Hepatocyte (in vitro differentiated cells): ENCODE measurements around the gene STAC. TPM values are rescaled to one million over a fixed set of nuclear protein-coding genes. Genes with fewer than 3 reads are reported as not detected.

Experiments used
- DNase-seq: peaks from one replicate; pipeline ENCODE4 v3.0.0-alpha.2; 2016; ENCODE audit warnings: low spot score
- H2AFZ ChIP-seq: fragments of 200-600 bp; sonication (generic); 2 replicates; pipeline ENCODE4 v1.6.0; 2016; ENCODE audit warnings: antibody characterized with exemption, mild to moderate bottlenecking
- H3K27ac ChIP-seq: fragments of 200-600 bp; sonication (generic); 2 replicates; pipeline ENCODE4 v1.5.1; 2016; ENCODE audit warnings: mild to moderate bottlenecking
- H3K27me3 ChIP-seq: fragments of 200-600 bp; sonication (generic); 2 replicates; pipeline ENCODE4 v1.6.1; 2016
- H3K36me3 ChIP-seq: fragments of 200-600 bp; sonication (generic); replicated peaks from 2 replicates; pipeline ENCODE4 v1.5.1; 2016; ENCODE audit warnings: low read depth; ENCODE audit not compliant: insufficient read depth
- H3K4me1 ChIP-seq: fragments of 200-600 bp; sonication (generic); 2 replicates; pipeline ENCODE4 v1.5.1; 2016; ENCODE audit warnings: mild to moderate bottlenecking, moderate library complexity; ENCODE audit not compliant: insufficient read depth
- H3K4me2 ChIP-seq: fragments of 200-600 bp; sonication (generic); 2 replicates; pipeline ENCODE4 v1.6.0; 2016
- H3K4me3 ChIP-seq: fragments of 200-600 bp; sonication (generic); 2 replicates; pipeline ENCODE4 v1.5.1; 2016; ENCODE audit warnings: mild to moderate bottlenecking
- H3K79me2 ChIP-seq: fragments of 200-600 bp; sonication (generic); 2 replicates; pipeline ENCODE4 v1.6.0; 2017; ENCODE audit warnings: mild to moderate bottlenecking
- H3K9me2 ChIP-seq: fragments of 200-600 bp; sonication (generic); replicated peaks from 2 replicates; pipeline ENCODE4 v1.6.0; 2017; ENCODE audit warnings: mild to moderate bottlenecking; ENCODE audit not compliant: insufficient read depth
- H3K9me3 ChIP-seq: fragments of 200-600 bp; sonication (generic); 2 replicates; pipeline ENCODE4 v1.5.1; 2016; ENCODE audit warnings: low read depth, mild to moderate bottlenecking
- H4K20me1 ChIP-seq: fragments of 200-600 bp; sonication (generic); 2 replicates; pipeline ENCODE4 v1.6.0; 2016; ENCODE audit warnings: mild to moderate bottlenecking; ENCODE audit not compliant: insufficient read depth, poor library complexity, severe bottlenecking
- EZH2 ChIP-seq: fragments of 200-600 bp; sonication (generic); IDR thresholded peaks from 2 replicates; pipeline ENCODE4 v1.6.1; 2016; ENCODE audit warnings: antibody characterized with exemption, mild to moderate bottlenecking, borderline replicate concordance
- EZH2phosphoT487 ChIP-seq: fragments of 200-600 bp; sonication (generic); IDR thresholded peaks from one replicate; pipeline ENCODE4 v1.6.1; 2018; ENCODE audit warnings: antibody characterized with exemption, mild to moderate bottlenecking, low read depth, moderate library complexity; ENCODE audit not compliant: unreplicated experiment, severe bottlenecking
- WGBS: methylation state at CpG from one replicate; pipeline ENCODE4 v1.1.6; 2016; ENCODE audit warnings: low lambda C conversion rate; ENCODE audit errors: missing lambda C conversion rate; 5-methylcytosine and 5-hydroxymethylcytosine counted together
- polyA plus RNA-seq: library from polyadenylated mRNA; unstranded; fragments of >200 nt; fragmentation: Nextera tagmentation; extraction: Ambion mirVana; gene quantifications from 2 replicates; pipeline ENCODE4 v1.2.1, GENCODE V29; 2016
- total RNA-seq: library from RNA; depleted of rRNA; stranded (reverse); fragments of >200 nt; gene quantifications from 2 replicates; pipeline ENCODE4 v1.2.3, GENCODE V29; 2014
- TF ChIP-seq, protein P1 (sequence below): fragments of 200-600 bp; sonication (generic); IDR thresholded peaks from 2 replicates; pipeline ENCODE4 v1.5.1; 2016; ENCODE audit warnings: antibody characterized with exemption, mild to moderate bottlenecking; ENCODE audit not compliant: poor library complexity

STAC gene
- total and polyA plus RNA-seq, 2 experiments from 2014 or later, result 0.13 to 0.53 TPM

DNA sequence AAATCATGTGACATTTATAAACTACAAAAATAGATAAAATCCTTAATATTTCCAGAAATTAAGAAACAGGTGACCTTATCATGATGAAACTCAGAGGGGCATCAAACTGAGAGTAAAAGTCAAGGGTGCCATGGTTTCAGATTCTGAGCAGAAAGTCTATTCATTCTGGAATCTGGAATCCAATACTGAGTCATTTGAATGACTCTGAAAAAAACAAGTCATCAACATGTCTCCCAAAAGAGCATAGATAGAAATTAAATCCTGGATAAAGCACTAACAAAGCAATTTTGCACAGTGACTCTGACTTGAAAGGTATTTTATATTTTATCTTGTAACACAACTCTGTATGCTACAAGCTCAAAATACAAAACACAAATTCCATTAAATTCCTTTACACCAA is 23.4 kb downstream of the STAC start:
- no peaks in the 10 kb centered on the region for H3K79me2 ChIP-seq
- H3K4me3 ChIP-seq, result no peak overlapping the region
- H3K4me1 ChIP-seq, result no peaks in the 10 kb centered on the region
- H4K20me1 ChIP-seq, result no peaks in the 10 kb centered on the region
- TF ChIP-seq EZH2 (no peak), EZH2phosphoT487 (no peak)
- TF ChIP-seq, protein P1, sequence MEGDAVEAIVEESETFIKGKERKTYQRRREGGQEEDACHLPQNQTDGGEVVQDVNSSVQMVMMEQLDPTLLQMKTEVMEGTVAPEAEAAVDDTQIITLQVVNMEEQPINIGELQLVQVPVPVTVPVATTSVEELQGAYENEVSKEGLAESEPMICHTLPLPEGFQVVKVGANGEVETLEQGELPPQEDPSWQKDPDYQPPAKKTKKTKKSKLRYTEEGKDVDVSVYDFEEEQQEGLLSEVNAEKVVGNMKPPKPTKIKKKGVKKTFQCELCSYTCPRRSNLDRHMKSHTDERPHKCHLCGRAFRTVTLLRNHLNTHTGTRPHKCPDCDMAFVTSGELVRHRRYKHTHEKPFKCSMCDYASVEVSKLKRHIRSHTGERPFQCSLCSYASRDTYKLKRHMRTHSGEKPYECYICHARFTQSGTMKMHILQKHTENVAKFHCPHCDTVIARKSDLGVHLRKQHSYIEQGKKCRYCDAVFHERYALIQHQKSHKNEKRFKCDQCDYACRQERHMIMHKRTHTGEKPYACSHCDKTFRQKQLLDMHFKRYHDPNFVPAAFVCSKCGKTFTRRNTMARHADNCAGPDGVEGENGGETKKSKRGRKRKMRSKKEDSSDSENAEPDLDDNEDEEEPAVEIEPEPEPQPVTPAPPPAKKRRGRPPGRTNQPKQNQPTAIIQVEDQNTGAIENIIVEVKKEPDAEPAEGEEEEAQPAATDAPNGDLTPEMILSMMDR, result no peak
- H2AFZ ChIP-seq, result no peak overlapping the region
- H3K27ac ChIP-seq, result no peak overlapping the region
- DNase-seq, result no peak
- no peaks in the 10 kb centered on the region for H3K27me3 ChIP-seq
- H3K36me3 ChIP-seq, result no peaks in the 10 kb centered on the region
- H3K4me2 ChIP-seq, result no peak overlapping the region
- no peaks in the 10 kb centered on the region for H3K9me2 ChIP-seq
- no peaks in the 10 kb centered on the region for H3K9me3 ChIP-seq

DNA sequence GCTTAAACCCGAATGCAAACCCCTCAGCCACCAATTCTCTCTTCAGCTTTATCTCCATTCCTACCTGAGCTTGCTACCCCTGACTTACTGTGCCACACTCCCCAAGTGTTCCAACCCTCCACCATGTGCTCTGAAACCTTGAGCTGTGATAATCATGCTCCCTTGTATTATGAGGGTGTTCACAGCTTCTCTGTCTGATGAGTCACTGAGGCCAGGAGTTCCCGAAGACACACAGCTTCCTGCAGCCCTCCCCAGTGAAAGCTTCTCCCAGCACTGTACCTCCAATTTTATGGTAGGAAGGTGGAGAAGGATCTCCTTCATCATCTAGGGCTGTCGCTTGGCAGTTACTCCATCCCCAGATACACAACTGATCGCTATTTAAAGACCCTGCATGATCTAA is 24.9 kb downstream of the STAC start:
- no peak overlapping the region for H3K27ac ChIP-seq
- H2AFZ ChIP-seq, result no peak overlapping the region
- no peaks in the 10 kb centered on the region for H3K79me2 ChIP-seq
- H3K36me3 ChIP-seq, result no peaks in the 10 kb centered on the region
- no peaks in the 10 kb centered on the region for H3K4me1 ChIP-seq
- no peak for TF ChIP-seq EZH2phosphoT487
- H3K27me3 ChIP-seq, result no peaks in the 10 kb centered on the region
- no peaks in the 10 kb centered on the region for H4K20me1 ChIP-seq
- no peak overlapping the region for H3K4me2 ChIP-seq
- DNase-seq, result no peak
- no peaks in the 10 kb centered on the region for H3K9me2 ChIP-seq
- H3K9me3 ChIP-seq, result no peaks in the 10 kb centered on the region
- no peak overlapping the region for H3K4me3 ChIP-seq
- WGBS, result 85% methylated on average over 4 of the region's 4 CpGs

DNA sequence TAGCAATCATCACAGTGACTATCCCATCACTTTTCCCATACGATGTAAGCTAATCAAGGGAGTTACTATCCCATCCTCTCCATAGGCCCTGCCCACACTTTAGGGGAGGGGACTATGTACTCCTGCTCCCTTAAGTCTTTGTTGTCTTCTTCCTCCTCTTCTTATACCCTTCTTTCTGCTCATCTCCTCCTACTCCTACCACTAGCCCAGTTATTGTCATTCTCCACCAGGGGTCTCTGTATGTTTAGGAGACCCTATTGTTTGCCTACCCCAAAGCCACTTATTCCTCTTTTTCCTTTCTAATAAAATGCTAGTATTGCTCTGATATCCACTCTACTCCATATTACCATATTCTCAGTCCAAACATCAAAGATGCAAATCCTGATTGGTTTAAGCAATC is 27.8 kb downstream of the STAC start:
- Histone ChIP-seq H2AFZ (no peak overlapping the region), H3K4me3 (no peak overlapping the region), H3K79me2 (no peaks in the 10 kb centered on the region), H3K4me1 (no peaks in the 10 kb centered on the region), H3K36me3 (no peaks in the 10 kb centered on the region), H3K27ac (no peak overlapping the region), H3K9me2 (no peaks in the 10 kb centered on the region), H3K9me3 (no peaks in the 10 kb centered on the region), H4K20me1 (no peaks in the 10 kb centered on the region), H3K27me3 (no peaks in the 10 kb centered on the region), H3K4me2 (no peak overlapping the region)
- no peak for DNase-seq
- no peak for TF ChIP-seq EZH2phosphoT487
- TF ChIP-seq, protein P1, result peak; percentile 9
- 77% methylated on average over 1 of the region's 1 CpG for WGBS

DNA sequence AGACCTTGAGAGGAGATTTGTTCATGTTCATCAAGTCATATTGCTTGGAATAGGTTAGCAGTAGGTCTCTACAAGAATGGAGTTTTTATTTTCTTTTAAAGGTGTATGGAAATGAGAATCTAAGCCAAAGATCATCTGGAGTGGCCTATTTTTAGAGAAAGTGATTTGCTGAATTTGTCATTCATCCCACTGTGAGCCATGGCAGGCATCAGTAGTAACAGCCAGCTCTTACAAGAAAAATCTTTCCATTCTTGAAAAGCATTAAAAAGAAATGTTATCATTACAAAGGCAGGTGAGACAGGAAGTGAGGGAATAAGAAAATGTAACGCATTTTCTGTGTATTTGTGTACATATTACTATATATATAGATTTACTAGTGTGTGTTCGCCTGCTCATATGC is 29.6 kb downstream of the STAC start:
- Histone ChIP-seq H3K27ac (no peak overlapping the region), H3K27me3 (no peaks in the 10 kb centered on the region), H3K4me1 (no peaks in the 10 kb centered on the region), H3K79me2 (no peaks in the 10 kb centered on the region), H4K20me1 (no peaks in the 10 kb centered on the region), H3K9me2 (no peaks in the 10 kb centered on the region), H2AFZ (no peak overlapping the region), H3K4me3 (no peak overlapping the region), H3K9me3 (no peaks in the 10 kb centered on the region), H3K4me2 (no peak overlapping the region), H3K36me3 (no peaks in the 10 kb centered on the region)
- WGBS, result 89% methylated on average over 2 of the region's 2 CpGs
- no peak for DNase-seq
- TF ChIP-seq EZH2 (no peak), EZH2phosphoT487 (no peak)
- TF ChIP-seq, protein P1, result no peak
